Muscle layer of duodenum (tissue), 2 donors: ENCODE data around the gene GALNT11.

Experiments used
- H3K27ac ChIP-seq: one replicate; pipeline ENCODE4 v1.7.0; 2013; ENCODE audit warnings: mild to moderate bottlenecking, low read length
- H3K27me3 ChIP-seq: one replicate; pipeline ENCODE4 v1.7.0; 2013; ENCODE audit warnings: low read depth, mild to moderate bottlenecking, control low read depth, low read length
- H3K36me3 ChIP-seq, 2 donors: one replicate each; pipeline ENCODE4 v1.7.0; 2013; ENCODE audit warnings: low read length in 2 of 2, control low read depth in 1 of 2, mild to moderate bottlenecking in 1 of 2; ENCODE audit not compliant: insufficient read depth in 2 of 2, control insufficient read depth in 1 of 2
- H3K4me1 ChIP-seq, 2 donors: one replicate each; pipeline ENCODE4 v1.7.0; 2013; ENCODE audit warnings: low read length in 2 of 2, mild to moderate bottlenecking in 2 of 2, control low read depth in 1 of 2, moderate library complexity in 1 of 2; ENCODE audit not compliant: insufficient read depth in 2 of 2, control insufficient read depth in 1 of 2
- H3K4me3 ChIP-seq, 2 donors: one replicate each; pipeline ENCODE4 v1.7.0; 2013; ENCODE audit warnings: low read length in 2 of 2, low read depth in 1 of 2, mild to moderate bottlenecking in 1 of 2
- H3K9me3 ChIP-seq, 2 donors: one replicate each; pipeline ENCODE4 v1.7.0; 2013; ENCODE audit warnings: low read length in 2 of 2, control low read depth in 1 of 2, mild to moderate bottlenecking in 1 of 2; ENCODE audit not compliant: control insufficient read depth in 1 of 2
- donor health status: healthy.

GALNT11 gene

GRCh38 chr7:152025077-152025936, at the start of gene GALNT11:
Gene GALNT11, plus strand, starts transcription at chr7:152025674. Its CDS starts 68,554 bp downstream, at chr7:152094228.
- Histone ChIP-seq H3K27ac (peak within 1 kb of the TSS; percentile 67), H3K9me3 (no peaks in the 10 kb centered on the region), H3K36me3 (peaks cover 0 to 3% of the 10 kb centered on the region in 2 donors), H3K4me1 (peaks cover 4 to 13% of the 10 kb centered on the region in 2 donors), H3K27me3 (no peaks in the 10 kb centered on the region), H3K4me3 (peak within 1 kb of the TSS; percentile 69 to 83)

GRCh38 chr7:151978616-151979015, 46.9 kb upstream of the GALNT11 start:
- no peak overlapping the region for H3K27ac ChIP-seq
- no peaks in the 10 kb centered on the region for H3K9me3 ChIP-seq
- no peak overlapping the region for H3K4me3 ChIP-seq
- H3K27me3 ChIP-seq, result no peaks in the 10 kb centered on the region
- H3K36me3 ChIP-seq, result no peaks in the 10 kb centered on the region
- no peaks in the 10 kb centered on the region for H3K4me1 ChIP-seq

- H3K4me1 ChIP-seq, result no peaks in the 10 kb centered on the region
- H3K9me3 ChIP-seq, result no peaks in the 10 kb centered on the region
- H3K27me3 ChIP-seq, result no peaks in the 10 kb centered on the region
- no peak overlapping the region for H3K4me3 ChIP-seq
- H3K36me3 ChIP-seq, result no peaks in the 10 kb centered on the region
- H3K27ac ChIP-seq, result no peak overlapping the region
Measured at GRCh38 chr7:151981223-151981622, 44.3 kb upstream of the GALNT11 start.

- no peak overlapping the region for H3K27ac ChIP-seq
- H3K4me3 ChIP-seq, result no peak overlapping the region
- H3K27me3 ChIP-seq, result no peaks in the 10 kb centered on the region
- H3K36me3 ChIP-seq, result no peaks in the 10 kb centered on the region
- no peaks in the 10 kb centered on the region for H3K9me3 ChIP-seq
- no peaks in the 10 kb centered on the region for H3K4me1 ChIP-seq
Measured at GRCh38 chr7:151982806-151983205, 42.7 kb upstream of the GALNT11 start.

- no peak overlapping the region for H3K27ac ChIP-seq
- H3K27me3 ChIP-seq, result no peaks in the 10 kb centered on the region
- H3K4me1 ChIP-seq, result no peaks in the 10 kb centered on the region
- H3K9me3 ChIP-seq, result no peaks in the 10 kb centered on the region
- H3K4me3 ChIP-seq, result no peak overlapping the region
- no peaks in the 10 kb centered on the region for H3K36me3 ChIP-seq
Measured at GRCh38 chr7:151984612-151985011, 40.9 kb upstream of the GALNT11 start.

- no peak overlapping the region for H3K4me3 ChIP-seq
- no peaks in the 10 kb centered on the region for H3K36me3 ChIP-seq
- H3K4me1 ChIP-seq, result no peaks in the 10 kb centered on the region
- H3K27ac ChIP-seq, result no peak overlapping the region
- H3K9me3 ChIP-seq, result no peaks in the 10 kb centered on the region
- H3K27me3 ChIP-seq, result no peaks in the 10 kb centered on the region
Measured at GRCh38 chr7:151987748-151988529, 37.5 kb upstream of the GALNT11 start.

- no peak overlapping the region for H3K4me3 ChIP-seq
- H3K27me3 ChIP-seq, result no peaks in the 10 kb centered on the region
- H3K4me1 ChIP-seq, result no peaks in the 10 kb centered on the region
- H3K27ac ChIP-seq, result no peak overlapping the region
- no peaks in the 10 kb centered on the region for H3K36me3 ChIP-seq
- H3K9me3 ChIP-seq, result no peaks in the 10 kb centered on the region
Measured at GRCh38 chr7:151992375-151992774, 33.1 kb upstream of the GALNT11 start.

- Histone ChIP-seq H3K4me3 (no peak overlapping the region), H3K27ac (no peak overlapping the region), H3K36me3 (no peaks in the 10 kb centered on the region), H3K9me3 (no peaks in the 10 kb centered on the region), H3K4me1 (no peaks in the 10 kb centered on the region), H3K27me3 (no peaks in the 10 kb centered on the region)
Measured at GRCh38 chr7:151993977-151994676, 31.3 kb upstream of the GALNT11 start.

GRCh38 chr7:151999424-152000090, 25.9 kb upstream of the GALNT11 start:
- no peaks in the 10 kb centered on the region for H3K36me3 ChIP-seq
- no peaks in the 10 kb centered on the region for H3K27me3 ChIP-seq
- no peaks in the 10 kb centered on the region for H3K4me1 ChIP-seq
- no peak overlapping the region for H3K27ac ChIP-seq
- H3K4me3 ChIP-seq, result no peak overlapping the region
- H3K9me3 ChIP-seq, result no peaks in the 10 kb centered on the region

- no peak overlapping the region for H3K4me3 ChIP-seq
- no peaks in the 10 kb centered on the region for H3K4me1 ChIP-seq
- no peak overlapping the region for H3K27ac ChIP-seq
- no peaks in the 10 kb centered on the region for H3K36me3 ChIP-seq
- no peaks in the 10 kb centered on the region for H3K27me3 ChIP-seq
- no peaks in the 10 kb centered on the region for H3K9me3 ChIP-seq
Measured at GRCh38 chr7:152000191-152000590, 25.3 kb upstream of the GALNT11 start.

- no peak overlapping the region for H3K4me3 ChIP-seq
- H3K36me3 ChIP-seq, result no peaks in the 10 kb centered on the region
- no peaks in the 10 kb centered on the region for H3K9me3 ChIP-seq
- no peak overlapping the region for H3K27ac ChIP-seq
- H3K27me3 ChIP-seq, result no peaks in the 10 kb centered on the region
- no peaks in the 10 kb centered on the region for H3K4me1 ChIP-seq
Measured at GRCh38 chr7:152006336-152006735, 19.1 kb upstream of the GALNT11 start.
